ENCODE results near the gene GPAT2. TPM values are rescaled to one million over a fixed set of nuclear protein-coding genes. Genes with fewer than 3 reads are reported as not detected.
"Not testable (repeated sequence)": the region's sequence is repeated elsewhere in the genome, so short reads cannot be mapped to it uniquely, and the experiment has no call there.

GPAT2 gene
- total RNA-seq, 1 donor from 2014 or later: 19.1 TPM

DNA sequence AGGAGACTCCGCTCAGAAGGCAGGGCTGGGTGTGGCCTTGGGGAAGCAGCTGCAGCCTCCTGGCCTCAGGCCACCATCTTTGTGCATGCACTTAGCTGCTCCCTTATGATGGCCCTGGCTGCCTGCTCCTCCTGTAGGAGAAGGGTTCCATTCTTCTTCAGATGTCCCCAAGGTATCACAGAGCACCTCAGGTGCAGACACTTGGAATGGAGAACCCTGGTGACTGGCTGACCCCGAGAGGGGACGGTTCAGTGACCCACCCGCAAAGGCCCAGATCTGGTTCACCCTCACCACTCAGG is 9.6 kb downstream of the GPAT2 start:
- no peak for DNase-seq (ENCODE audit: low spot score)
- H3K27me3 Mint-ChIP-seq (ENCODE audit: low read depth): no peaks in the 10 kb centered on the region
- H3K4me3 Mint-ChIP-seq (ENCODE audit: low read depth): no peak overlapping the region
- peaks cover 3% of the 10 kb centered on the region for H3K4me1 Mint-ChIP-seq (ENCODE audit: low read depth)
- H3K36me3 Mint-ChIP-seq (ENCODE audit: low read depth): no peaks in the 10 kb centered on the region
- H3K9me3 Mint-ChIP-seq: no peaks in the 10 kb centered on the region
- intact Hi-C loops (cut with micrococcal nuclease): loop anchor here (10.0 kb wide), 1 partner anchor 150 kb away; no protein-coding TSS in a partner anchor
- H3K27ac Mint-ChIP-seq: no peak overlapping the region

- H3K4me3 Mint-ChIP-seq (ENCODE audit: low read depth): no peak overlapping the region
- H3K27me3 Mint-ChIP-seq (ENCODE audit: low read depth): no peaks in the 10 kb centered on the region
- H3K36me3 Mint-ChIP-seq (ENCODE audit: low read depth): no peaks in the 10 kb centered on the region
- no peak for DNase-seq (ENCODE audit: low spot score)
- no peaks in the 10 kb centered on the region for H3K9me3 Mint-ChIP-seq
- H3K4me1 Mint-ChIP-seq (ENCODE audit: low read depth): peaks cover 3% of the 10 kb centered on the region
- intact Hi-C loops (cut with micrococcal nuclease): loop anchor here (10.0 kb wide), 1 partner anchor 150 kb away; no protein-coding TSS in a partner anchor
- no peak overlapping the region for H3K27ac Mint-ChIP-seq
Measured at GRCh38 chr2:96024336-96025193, 10.2 kb downstream of the GPAT2 start.

- not testable (repeated sequence) for H3K9me3 Mint-ChIP-seq; H3K27ac Mint-ChIP-seq; H3K4me3 Mint-ChIP-seq (ENCODE audit: low read depth); H3K27me3 Mint-ChIP-seq (ENCODE audit: low read depth); H3K4me1 Mint-ChIP-seq (ENCODE audit: low read depth); DNase-seq (ENCODE audit: low spot score); H3K36me3 Mint-ChIP-seq (ENCODE audit: low read depth)
- intact Hi-C loops (cut with micrococcal nuclease): loop anchor here (10.0 kb wide), 1 partner anchor 151 kb away; no protein-coding TSS in a partner anchor
Measured at GRCh38 chr2:96023701-96024100, 11.0 kb downstream of the GPAT2 start.

DNA sequence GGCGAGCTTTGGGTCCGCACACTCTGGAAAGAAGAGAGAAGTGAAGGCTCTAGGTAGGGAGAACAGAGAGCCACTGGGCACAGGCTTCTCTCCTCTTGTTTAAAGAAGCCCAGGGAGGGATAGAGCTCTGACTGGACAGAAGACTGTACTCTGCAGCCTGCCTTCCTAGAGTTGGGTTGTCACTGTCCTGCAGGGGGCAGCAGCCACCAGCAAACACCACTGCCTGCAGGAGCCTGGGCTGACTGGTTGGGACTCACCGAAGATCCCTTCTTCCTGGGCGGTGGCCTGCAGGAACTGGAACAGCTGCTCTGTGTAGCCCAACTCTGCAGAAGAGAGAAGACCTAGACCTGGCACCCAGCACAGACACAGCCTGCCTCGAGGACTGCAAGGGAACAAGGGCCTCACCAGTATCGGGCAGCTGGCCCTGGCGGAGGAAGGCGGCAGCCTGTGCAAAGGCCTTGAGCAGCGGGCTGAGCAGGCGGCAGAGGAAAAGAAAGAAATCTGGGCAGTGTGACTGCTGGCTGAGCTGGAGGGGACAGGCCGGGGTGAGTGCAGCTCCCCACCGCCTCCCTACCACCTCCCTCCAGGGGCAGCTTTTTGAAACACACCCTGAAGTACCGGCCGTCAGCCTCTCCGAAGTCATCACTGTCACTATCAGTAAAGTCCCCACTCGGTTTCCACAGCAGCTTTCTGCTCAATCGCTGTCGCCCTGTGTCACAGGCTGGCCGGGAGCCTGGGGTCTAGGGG is 11.8 kb downstream of the GPAT2 start:
- not testable (repeated sequence) for H3K4me1 Mint-ChIP-seq (ENCODE audit: low read depth); H3K27ac Mint-ChIP-seq; H3K36me3 Mint-ChIP-seq (ENCODE audit: low read depth); H3K4me3 Mint-ChIP-seq (ENCODE audit: low read depth); H3K9me3 Mint-ChIP-seq; H3K27me3 Mint-ChIP-seq (ENCODE audit: low read depth)
- peak; percentile 64 for DNase-seq (ENCODE audit: low spot score)
- intact Hi-C loops (cut with micrococcal nuclease): loop anchor here (10.0 kb wide), 1 partner anchor 152 kb away; no protein-coding TSS in a partner anchor

DNA sequence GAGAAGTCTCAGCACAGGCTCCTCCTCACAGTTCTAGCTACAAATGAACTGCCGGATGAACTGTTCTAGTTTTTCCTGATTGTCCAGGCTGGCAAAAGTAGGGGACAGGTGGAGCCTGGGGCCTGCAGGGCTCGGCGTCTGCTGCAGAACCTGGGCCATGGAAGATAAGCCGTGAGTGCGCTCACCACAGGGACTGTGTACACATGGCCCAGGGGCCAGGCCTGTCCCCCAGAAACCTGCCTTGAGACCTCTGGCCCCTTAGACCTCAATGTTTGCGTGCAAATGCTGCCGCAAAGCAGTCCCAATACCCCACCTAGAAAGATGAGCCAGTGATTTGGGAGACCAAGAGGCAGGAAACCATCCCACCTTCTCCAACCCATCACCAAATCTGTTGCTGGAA is 12.6 kb downstream of the GPAT2 start:
- intact Hi-C loops (cut with micrococcal nuclease): loop anchor here (10.0 kb wide), 1 partner anchor 153 kb away; no protein-coding TSS in a partner anchor
- H3K4me1 Mint-ChIP-seq (ENCODE audit: low read depth); H3K27ac Mint-ChIP-seq; H3K36me3 Mint-ChIP-seq (ENCODE audit: low read depth); DNase-seq (ENCODE audit: low spot score); H3K27me3 Mint-ChIP-seq (ENCODE audit: low read depth); H3K4me3 Mint-ChIP-seq (ENCODE audit: low read depth); H3K9me3 Mint-ChIP-seq: not testable (repeated sequence)

DNA sequence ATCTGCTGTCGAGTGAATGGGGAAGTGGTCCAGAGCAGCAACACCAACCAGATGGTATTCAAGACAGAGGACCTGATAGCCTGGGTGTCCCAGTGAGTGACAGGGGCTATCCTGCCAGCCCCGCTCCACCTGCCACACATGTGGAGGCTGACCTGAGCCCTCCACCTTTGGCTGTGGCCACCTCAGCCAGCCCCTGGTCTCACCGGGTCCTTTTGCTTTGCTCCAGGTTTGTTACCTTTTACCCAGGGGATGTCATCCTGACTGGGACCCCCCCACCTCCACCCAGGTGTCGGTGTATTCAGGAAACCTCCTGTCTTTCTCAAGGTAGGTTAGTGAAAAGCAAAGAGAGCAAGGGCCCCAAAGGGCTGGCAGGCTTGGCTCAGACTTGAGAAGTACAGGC is 13.6 kb downstream of the GPAT2 start:
- intact Hi-C loops (cut with micrococcal nuclease): loop anchor here (10.0 kb wide), 1 partner anchor 154 kb away; no protein-coding TSS in a partner anchor
- H3K9me3 Mint-ChIP-seq; H3K36me3 Mint-ChIP-seq (ENCODE audit: low read depth); H3K27ac Mint-ChIP-seq; H3K4me1 Mint-ChIP-seq (ENCODE audit: low read depth); H3K27me3 Mint-ChIP-seq (ENCODE audit: low read depth); DNase-seq (ENCODE audit: low spot score); H3K4me3 Mint-ChIP-seq (ENCODE audit: low read depth): not testable (repeated sequence)

GRCh38 chr2:96019909-96020590 is 14.7 kb downstream of the GPAT2 start:
- H3K9me3 Mint-ChIP-seq; H3K4me1 Mint-ChIP-seq (ENCODE audit: low read depth); H3K4me3 Mint-ChIP-seq (ENCODE audit: low read depth); DNase-seq (ENCODE audit: low spot score); H3K36me3 Mint-ChIP-seq (ENCODE audit: low read depth); H3K27ac Mint-ChIP-seq; H3K27me3 Mint-ChIP-seq (ENCODE audit: low read depth): not testable (repeated sequence)
- intact Hi-C loops (cut with micrococcal nuclease): loop anchor here (10.0 kb wide), 1 partner anchor 155 kb away; no protein-coding TSS in a partner anchor

DNA sequence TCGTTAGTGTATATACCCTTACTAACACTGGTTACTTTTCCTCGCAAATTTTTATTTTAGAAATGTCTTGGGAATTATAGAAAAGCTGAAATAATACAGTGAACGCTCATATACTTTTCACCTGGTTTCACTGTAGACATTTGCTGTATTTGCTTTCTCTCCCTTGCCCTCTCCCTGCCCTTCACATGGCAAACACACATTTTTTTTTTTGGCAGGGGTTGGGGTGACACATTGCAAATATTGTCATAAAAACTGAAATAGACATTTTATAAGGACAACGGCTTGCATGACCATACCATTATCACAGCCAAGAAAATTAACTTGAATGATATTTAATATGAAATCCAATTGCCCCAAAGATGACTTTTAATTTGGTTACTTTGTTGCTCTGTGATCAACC is 18.4 kb downstream of the GPAT2 start:
- H3K27me3 Mint-ChIP-seq (ENCODE audit: low read depth); H3K36me3 Mint-ChIP-seq (ENCODE audit: low read depth); H3K4me1 Mint-ChIP-seq (ENCODE audit: low read depth); H3K9me3 Mint-ChIP-seq; H3K4me3 Mint-ChIP-seq (ENCODE audit: low read depth); H3K27ac Mint-ChIP-seq; intact Hi-C loops (cut with micrococcal nuclease); DNase-seq (ENCODE audit: low spot score): not testable (repeated sequence)

DNA sequence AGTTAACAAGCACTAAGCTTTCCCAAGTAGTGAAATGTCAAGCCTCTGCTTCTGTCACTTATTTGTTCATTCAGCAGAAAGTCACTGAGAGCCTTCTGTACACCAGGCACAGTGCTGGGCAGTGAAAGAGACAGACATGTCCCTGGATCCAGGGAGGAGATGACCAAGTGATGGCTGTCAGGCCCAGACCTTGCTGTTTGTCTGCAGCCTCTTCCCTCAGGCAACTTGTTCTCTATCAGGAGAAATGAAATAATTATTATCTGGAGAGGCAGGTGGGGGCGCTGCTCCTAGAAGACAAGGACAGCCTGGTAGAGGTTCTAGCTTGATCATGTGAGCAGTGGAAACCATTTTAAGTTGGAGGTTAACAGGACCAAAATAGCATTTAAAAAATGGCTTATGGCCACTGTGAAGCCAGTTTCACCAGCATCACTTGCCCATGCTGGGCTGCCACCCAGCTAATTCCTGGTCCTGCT is 21.9 kb downstream of the GPAT2 start:
- DNase-seq (ENCODE audit: low spot score); intact Hi-C loops (cut with micrococcal nuclease); H3K9me3 Mint-ChIP-seq; H3K4me3 Mint-ChIP-seq (ENCODE audit: low read depth); H3K27me3 Mint-ChIP-seq (ENCODE audit: low read depth); H3K27ac Mint-ChIP-seq; H3K36me3 Mint-ChIP-seq (ENCODE audit: low read depth); H3K4me1 Mint-ChIP-seq (ENCODE audit: low read depth): not testable (repeated sequence)

- DNase-seq (ENCODE audit: low spot score); H3K27me3 Mint-ChIP-seq (ENCODE audit: low read depth); H3K9me3 Mint-ChIP-seq; H3K36me3 Mint-ChIP-seq (ENCODE audit: low read depth); H3K27ac Mint-ChIP-seq; intact Hi-C loops (cut with micrococcal nuclease); H3K4me1 Mint-ChIP-seq (ENCODE audit: low read depth); H3K4me3 Mint-ChIP-seq (ENCODE audit: low read depth): not testable (repeated sequence)
Measured at GRCh38 chr2:96012086-96012791, 22.5 kb downstream of the GPAT2 start.

- H3K9me3 Mint-ChIP-seq; H3K36me3 Mint-ChIP-seq (ENCODE audit: low read depth); intact Hi-C loops (cut with micrococcal nuclease); DNase-seq (ENCODE audit: low spot score); H3K4me1 Mint-ChIP-seq (ENCODE audit: low read depth); H3K27ac Mint-ChIP-seq: not testable (repeated sequence)
- peaks cover 16% of the 10 kb centered on the region for H3K27me3 Mint-ChIP-seq (ENCODE audit: low read depth)
- peak overlapping the region; percentile 64 for H3K4me3 Mint-ChIP-seq (ENCODE audit: low read depth)
Measured at GRCh38 chr2:96011129-96011455, 23.6 kb downstream of the GPAT2 start.

- H3K36me3 Mint-ChIP-seq (ENCODE audit: low read depth); H3K4me1 Mint-ChIP-seq (ENCODE audit: low read depth); H3K9me3 Mint-ChIP-seq; intact Hi-C loops (cut with micrococcal nuclease): not testable (repeated sequence)
- Mint-ChIP-seq H3K4me3 (ENCODE audit: low read depth) (peak overlapping the region; percentile 81), H3K27ac (peak overlapping the region; percentile 54), H3K27me3 (ENCODE audit: low read depth) (peaks cover 21% of the 10 kb centered on the region)
- peak; percentile 93 for DNase-seq (ENCODE audit: low spot score)
Measured at GRCh38 chr2:96010320-96011128, 24.2 kb downstream of the GPAT2 start.
